ENCODE data around the gene TM6SF1.

- TF ChIP-seq CTCF (IDR thresholded peaks at IDR 0.05; ENCODE audit: low read depth, low read length), result no peak
- no peak for TF ChIP-seq POLR2A (IDR thresholded peaks at IDR 0.05; ENCODE audit: extremely low read depth, insufficient read length)
- no peak for TF ChIP-seq MYC (IDR thresholded peaks at IDR 0.05; ENCODE audit: low read depth, low read length)
Observed at GRCh38 chr15:83164111-83164770, 56.8 kb downstream of the TM6SF1 start.
